Inflammatory macrophage treated with lipopolysaccharide for 1 hour (primary cell): ENCODE data around the gene SYNPR.

Experiments used
- DNase-seq, 2 donors: peaks; one replicate each; pipeline ENCODE4 v3.0.0-alpha.2; 2020 to 2022

Gene SYNPR

GRCh38 chr3:63386568-63386967 is 108.5 kb downstream of the SYNPR start:
- no peak for DNase-seq

- no peak for DNase-seq
Observed at GRCh38 chr3:63387568-63387967, 109.5 kb downstream of the SYNPR start.

- no peak for DNase-seq
Observed at GRCh38 chr3:63390710-63391230, 112.7 kb downstream of the SYNPR start.

GRCh38 chr3:63395960-63396359 is 117.9 kb downstream of the SYNPR start:
- DNase-seq = no peak

- no peak for DNase-seq
Observed at GRCh38 chr3:63400246-63400860, 122.2 kb downstream of the SYNPR start.

GRCh38 chr3:63405882-63406281 is 127.8 kb downstream of the SYNPR start:
- no peak for DNase-seq

GRCh38 chr3:63413523-63413922 is 135.4 kb downstream of the SYNPR start:
- DNase-seq = no peak

- no peak for DNase-seq
Observed at GRCh38 chr3:63414607-63415006, 136.5 kb downstream of the SYNPR start.

GRCh38 chr3:63429905-63430304 is 151.8 kb downstream of the SYNPR start:
- no peak for DNase-seq

GRCh38 chr3:63430875-63431274 is 152.8 kb downstream of the SYNPR start:
- no peak for DNase-seq

- no peak for DNase-seq
Observed at GRCh38 chr3:63437858-63438257, 159.8 kb downstream of the SYNPR start.

- DNase-seq = no peak
Observed at GRCh38 chr3:63438826-63439371, 160.8 kb downstream of the SYNPR start.

GRCh38 chr3:63441262-63441661 is 163.2 kb downstream of the SYNPR start:
- no peak for DNase-seq

- DNase-seq = no peak
Observed at GRCh38 chr3:63442918-63443317, 164.8 kb downstream of the SYNPR start.

GRCh38 chr3:63450023-63450422 is 171.9 kb downstream of the SYNPR start:
- DNase-seq = no peak

GRCh38 chr3:63450634-63451363 is 172.7 kb downstream of the SYNPR start:
- no peak for DNase-seq

- DNase-seq = no peak
Observed at GRCh38 chr3:63456901-63457300, 178.8 kb downstream of the SYNPR start.

GRCh38 chr3:63458405-63458804 is 180.3 kb downstream of the SYNPR start:
- DNase-seq = no peak

- DNase-seq = no peak
Observed at GRCh38 chr3:63462732-63463131, 184.6 kb downstream of the SYNPR start.

GRCh38 chr3:63467392-63467791 is 189.3 kb downstream of the SYNPR start:
- DNase-seq = no peak

GRCh38 chr3:63470745-63471144 is 192.6 kb downstream of the SYNPR start:
- no peak for DNase-seq

- no peak for DNase-seq
Observed at GRCh38 chr3:63471781-63472180, 193.7 kb downstream of the SYNPR start.

GRCh38 chr3:63473641-63474166 is 195.6 kb downstream of the SYNPR start:
- DNase-seq = no peak
